GM19328 (cell line): ENCODE results near the gene RPS21.

ENCODE experiments used
- ATAC-seq: cut with Tn5 transposase; IDR thresholded peaks from one replicate; pipeline ENCODE4 v1.9.1; 2021; ENCODE audit warnings: mild to moderate bottlenecking, moderate library complexity; ENCODE audit not compliant: unreplicated experiment

Gene RPS21

GRCh38 chr20:62353289-62354030 is 33.4 kb upstream of the RPS21 start:
- ATAC-seq: no peak

GRCh38 chr20:62354031-62354808 is 32.7 kb upstream of the RPS21 start:
- no peak for ATAC-seq

DNA sequence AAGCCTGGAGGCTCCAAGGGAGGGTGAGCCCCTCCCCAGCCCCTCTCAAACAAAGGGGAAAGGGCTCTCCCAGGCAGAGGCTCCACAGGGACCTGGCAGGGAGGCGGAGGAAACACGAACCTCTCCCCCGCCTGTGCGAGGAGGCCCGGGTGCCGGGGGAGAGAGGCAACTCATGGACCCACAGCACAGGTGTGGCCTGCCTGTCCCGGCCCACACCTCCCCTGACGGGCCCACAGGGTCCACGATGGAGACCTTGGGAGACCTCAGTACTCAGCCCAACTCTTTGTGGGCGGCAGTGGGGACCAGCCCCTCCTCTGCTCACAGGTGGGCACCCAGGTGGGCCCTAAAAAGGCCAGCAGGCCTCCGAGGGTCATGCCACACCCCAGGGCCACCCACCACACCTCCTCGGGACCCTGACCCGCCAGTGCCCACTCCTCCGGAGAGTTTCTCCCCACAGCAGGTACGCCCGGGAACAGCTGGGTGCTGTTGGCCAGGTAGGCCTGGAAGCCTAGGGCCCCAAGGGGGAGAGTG is 32.0 kb upstream of the RPS21 start:
- ATAC-seq: no peak

DNA sequence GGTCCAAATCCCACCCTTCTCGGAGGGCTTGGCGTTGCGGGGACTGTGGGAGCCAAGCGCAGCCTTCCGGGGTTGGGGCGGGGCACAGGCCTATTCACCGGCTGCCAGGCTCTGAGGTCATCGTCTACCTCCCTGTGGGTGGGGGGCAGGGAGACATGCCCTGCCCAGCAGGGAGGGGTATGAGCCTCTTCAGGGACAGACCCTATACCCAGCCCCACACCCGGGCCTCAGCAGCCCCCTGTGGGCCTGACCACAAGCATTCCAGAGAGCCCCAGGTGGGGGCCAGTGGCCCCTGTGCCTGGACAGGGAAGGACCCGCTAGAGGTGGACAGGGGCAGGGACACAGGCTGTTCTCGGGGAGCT is 31.4 kb upstream of the RPS21 start:
- no peak for ATAC-seq

GRCh38 chr20:62355878-62356588 is 30.9 kb upstream of the RPS21 start:
- ATAC-seq: no peak

GRCh38 chr20:62356589-62357186 is 30.2 kb upstream of the RPS21 start:
- ATAC-seq: no peak

GRCh38 chr20:62357187-62357667 is 29.7 kb upstream of the RPS21 start:
- no peak for ATAC-seq

GRCh38 chr20:62357681-62358080 is 29.2 kb upstream of the RPS21 start:
- ATAC-seq: no peak

DNA sequence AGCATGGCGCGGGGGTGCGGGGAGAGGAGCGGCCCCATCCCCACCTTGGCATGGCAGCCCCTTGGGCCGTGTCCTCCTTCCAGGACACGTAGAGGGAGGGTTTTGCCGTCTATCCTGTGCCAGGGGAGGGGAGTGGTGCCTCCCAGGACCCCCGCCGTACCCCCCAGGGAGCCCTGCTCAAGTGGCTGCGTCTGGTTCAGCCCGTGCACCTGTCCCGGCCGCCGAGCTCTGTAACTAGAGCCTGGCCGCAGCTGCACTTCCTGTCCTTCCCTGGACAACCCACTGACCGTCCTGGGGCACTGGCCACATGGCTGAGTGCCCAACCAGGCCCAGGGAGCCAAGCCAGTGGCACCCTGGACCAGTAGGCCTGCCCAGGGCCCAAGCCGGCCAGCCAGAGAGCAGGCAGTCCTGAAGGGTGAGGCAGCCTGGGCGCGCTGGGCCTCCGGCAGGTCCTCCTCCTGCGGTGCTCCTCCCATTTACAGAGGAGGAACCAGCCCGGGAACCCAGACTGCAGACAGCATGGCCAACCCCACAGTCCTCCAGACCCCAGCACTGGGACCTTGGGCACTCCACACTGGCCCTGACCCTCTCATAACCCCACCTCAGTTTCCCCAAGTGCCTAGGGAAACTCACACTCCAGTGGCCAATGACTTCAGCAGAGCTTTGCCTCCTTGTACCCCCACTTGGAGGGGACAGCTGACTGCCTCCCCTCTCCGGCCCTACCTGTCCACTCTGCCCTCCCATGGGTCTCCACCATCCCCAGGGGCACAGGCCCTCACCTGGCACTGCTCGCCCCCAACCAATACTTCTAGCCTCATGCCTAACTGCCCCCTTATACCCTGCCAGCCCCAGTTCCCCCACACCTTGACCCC is 28.5 kb upstream of the RPS21 start:
- no peak for ATAC-seq

DNA sequence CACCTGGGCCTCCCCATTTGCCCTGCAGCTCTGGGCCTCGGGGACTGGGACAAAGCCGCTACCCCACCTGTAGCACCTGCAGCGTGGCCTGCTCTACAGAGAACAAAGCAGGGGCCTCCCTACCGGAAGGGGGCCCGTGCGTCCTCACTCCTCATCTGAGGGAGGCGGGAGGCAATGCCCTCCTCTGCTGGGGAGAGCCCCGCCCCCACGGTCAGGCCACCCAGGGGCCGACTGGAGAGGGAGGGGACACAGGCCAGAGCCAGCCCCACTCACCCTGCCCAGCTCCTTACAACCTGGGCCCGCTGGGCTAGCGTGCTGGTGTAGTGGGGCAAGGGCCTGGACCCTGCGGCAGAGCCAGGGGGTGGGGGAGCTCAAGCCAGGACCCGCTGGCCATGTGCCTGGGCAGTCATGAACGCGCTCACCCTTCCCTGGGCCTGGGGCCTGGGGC is 27.8 kb upstream of the RPS21 start:
- ATAC-seq: no peak

GRCh38 chr20:62359491-62360121 is 27.3 kb upstream of the RPS21 start:
- no peak for ATAC-seq

GRCh38 chr20:62360854-62361798 is 25.8 kb upstream of the RPS21 start:
- no peak for ATAC-seq

GRCh38 chr20:62361799-62362589 is 24.9 kb upstream of the RPS21 start:
- no peak for ATAC-seq

- ATAC-seq: no peak
These were observed 24.3 kb upstream of the RPS21 start for GRCh38 chr20:62362590-62362940.

- no peak for ATAC-seq
These were observed 23.6 kb upstream of the RPS21 start for GRCh38 chr20:62362991-62363919.
